ENCODE results near the gene CHCHD10.

- TF ChIP-seq MTA3 (IDR thresholded peaks at IDR 0.05; ENCODE audit: borderline replicate concordance, low read length): no peak
- TF ChIP-seq ZZZ3 (IDR thresholded peaks at IDR 0.05; ENCODE audit: control insufficient read depth, insufficient read length, low read depth): no peak
Observed at GRCh38 chr22:23778577-23778900, 10.8 kb upstream of the CHCHD10 start.

All from GM12878 (cell line).